SK-N-SH (cell line): Measurements from ENCODE around the gene CFAP100. TPM values are rescaled to one million over a fixed set of nuclear protein-coding genes. Genes with fewer than 3 reads are reported as not detected.

ENCODE experiments used
- CTCF ChIA-PET: fragments of 300-600, 350-600 bp; formaldehyde crosslinking; extraction: SDS; loops from one replicate; lab custom pipeline; 2021; lab: Yijun Ruan, JAX
- POLR2A ChIA-PET: fragments of 350-600 bp; sonication (Branson Sonifier 250); formaldehyde crosslinking; extraction: SDS; loops from one replicate; lab custom pipeline; 2020; ENCODE audit warnings: antibody characterized with exemption, inconsistent platforms; lab: Yijun Ruan, JAX
- DNase-seq: peaks from one replicate; pipeline ENCODE4 v3.0.0; 2012
- H2AFZ ChIP-seq: fragments of 200-600 bp; sonication (generic); 2 replicates; pipeline ENCODE4 v1.8.1; 2016; ENCODE audit warnings: antibody characterized with exemption, mild to moderate bottlenecking, low read depth
- H3F3A ChIP-seq: fragments of 200-600 bp; sonication (generic); replicated peaks from 2 replicates; pipeline ENCODE3; 2016; ENCODE audit warnings: antibody characterized with exemption, mild to moderate bottlenecking; ENCODE audit not compliant: insufficient read depth
- H3K27ac ChIP-seq, 2 experiments: fragments of 200-500 bp in 1 of 2; fragments of 200-600 bp in 1 of 2; sonication (Bioruptor generic) in 1 of 2; sonication (generic), shearing (Covaris generic) in 1 of 2; 2 replicates each; pipeline versions ENCODE4 v1.5.1 to v1.6.1; 2014 to 2016; ENCODE audit warnings: low read depth in 2 of 2, inconsistent platforms in 1 of 2, low read length in 1 of 2, mild to moderate bottlenecking in 1 of 2, mixed read lengths in 1 of 2
- H3K27me3 ChIP-seq: fragments of 200-600 bp; sonication (generic), shearing (Covaris generic); 2 replicates; pipeline ENCODE4 v1.6.1; 2016; ENCODE audit warnings: mixed run types; ENCODE audit not compliant: insufficient read depth
- H3K36me3 ChIP-seq, 2 experiments: fragments of 200-500 bp in 1 of 2; fragments of 200-600 bp in 1 of 2; sonication (Bioruptor generic) in 1 of 2; sonication (generic) in 1 of 2; replicated peaks in 1 of 2; 2 replicates each; pipeline versions ENCODE3 to v1.5.1; 2014 to 2016; ENCODE audit warnings: low read length in 1 of 2, mild to moderate bottlenecking in 1 of 2; ENCODE audit not compliant: insufficient read depth in 2 of 2, control insufficient read depth in 1 of 2
- H3K4me1 ChIP-seq, 2 experiments: fragments of 200-500 bp in 1 of 2; fragments of 200-600 bp in 1 of 2; sonication (Bioruptor generic) in 1 of 2; sonication (generic), shearing (Covaris generic) in 1 of 2; 2 replicates each; pipeline versions ENCODE4 v1.5.1 to v1.6.1; 2014 to 2016; ENCODE audit warnings: low read depth in 1 of 2, low read length in 1 of 2, mixed run types in 1 of 2; ENCODE audit not compliant: insufficient read depth in 2 of 2, control insufficient read depth in 1 of 2
- H3K4me2 ChIP-seq: fragments of 200-600 bp; sonication (generic), shearing (Covaris generic); 2 replicates; pipeline ENCODE4 v1.6.1; 2017; ENCODE audit warnings: mixed run types
- H3K4me3 ChIP-seq, 2 experiments: fragments of 200-500 bp in 1 of 2; fragments of 200-600 bp in 1 of 2; sonication (Bioruptor generic) in 1 of 2; sonication (generic), shearing (Covaris generic) in 1 of 2; 2 replicates each; pipeline versions ENCODE4 v1.5.1 to v1.8.1; 2014 to 2016; ENCODE audit warnings: low read depth in 2 of 2, inconsistent platforms in 1 of 2, low read length in 1 of 2, mild to moderate bottlenecking in 1 of 2, mixed read lengths in 1 of 2, moderate library complexity in 1 of 2
- H3K79me2 ChIP-seq: fragments of 200-600 bp; sonication (generic); 2 replicates; pipeline ENCODE4 v1.8.1; 2017; ENCODE audit warnings: mild to moderate bottlenecking; ENCODE audit not compliant: insufficient read depth
- H3K9ac ChIP-seq: fragments of 200-600 bp; sonication (generic); 2 replicates; pipeline ENCODE4 v1.6.1; 2017; ENCODE audit warnings: mixed run types
- H3K9me2 ChIP-seq: fragments of 200-600 bp; sonication (generic); 2 replicates; pipeline ENCODE4 v1.6.1; 2017; ENCODE audit warnings: mixed run types
- H3K9me3 ChIP-seq: fragments of 200-600 bp; sonication (generic); 2 replicates; pipeline ENCODE4 v1.6.1; 2017; ENCODE audit warnings: mixed run types, mild to moderate bottlenecking, moderate library complexity
- H4K20me1 ChIP-seq: fragments of 200-600 bp; sonication (generic); 2 replicates; pipeline ENCODE4 v1.6.1; 2017; ENCODE audit warnings: mild to moderate bottlenecking, mixed run types; ENCODE audit not compliant: insufficient read depth
- CHD2 ChIP-seq: fragments of 150-350 bp; IDR thresholded peaks from 2 replicates; pipeline ENCODE4 v1.6.1; 2018; ENCODE audit warnings: low read length; ENCODE audit not compliant: partially characterized antibody
- ELF1 ChIP-seq: IDR thresholded peaks from 2 replicates; pipeline ENCODE4 v1.4.0; 2012
- EP300 ChIP-seq, 2 experiments: IDR thresholded peaks; 2 replicates each; pipeline versions ENCODE4 v1.4.0 to v1.6.1; 2012; ENCODE audit warnings: borderline replicate concordance in 1 of 2, low read depth in 1 of 2, low read length in 1 of 2
- EZH2phosphoT487 ChIP-seq: fragments of 200-600 bp; sonication (generic); IDR thresholded peaks from 2 replicates; pipeline ENCODE4 v1.6.1; 2017; ENCODE audit warnings: low read depth, mixed run types, mild to moderate bottlenecking, antibody characterized with exemption, moderate library complexity, borderline replicate concordance
- FOSL2 ChIP-seq: IDR thresholded peaks from 2 replicates; pipeline ENCODE4 v1.4.0; 2012; ENCODE audit warnings: low read depth, mild to moderate bottlenecking, moderate library complexity, borderline replicate concordance
- FOXJ3 ChIP-seq: sonication (generic); formaldehyde crosslinking; IDR thresholded peaks from 2 replicates; pipeline ENCODE4 v1.5.1; 2020; ENCODE audit warnings: mild to moderate bottlenecking, missing genetic modification reagents
- GABPA ChIP-seq: IDR thresholded peaks from 2 replicates; pipeline ENCODE4 v1.4.0; 2012; ENCODE audit warnings: low read depth, mild to moderate bottlenecking
- MAX ChIP-seq: IDR thresholded peaks from 2 replicates; pipeline ENCODE4 v1.4.0; 2012; ENCODE audit warnings: low read depth
- NRF1 ChIP-seq: IDR thresholded peaks from 2 replicates; pipeline ENCODE4 v1.6.1; 2012; ENCODE audit warnings: low read depth, mild to moderate bottlenecking, low read length
- POLR2AphosphoS5 ChIP-seq: IDR thresholded peaks from 2 replicates; pipeline ENCODE4 v1.6.1; 2012; ENCODE audit warnings: low read depth, low read length
- RAD21 ChIP-seq: IDR thresholded peaks from 2 replicates; pipeline ENCODE4 v1.6.1; 2012; ENCODE audit warnings: mild to moderate bottlenecking, low read length
- RCOR1 ChIP-seq: fragments of 150-350 bp; IDR thresholded peaks from 2 replicates; pipeline ENCODE4 v1.6.1; 2017; ENCODE audit warnings: antibody characterized with exemption, low read length
- USF2 ChIP-seq: fragments of 150-350 bp; IDR thresholded peaks from 2 replicates; pipeline ENCODE4 v1.6.1; 2017; ENCODE audit warnings: antibody characterized with exemption, low read length, low read depth, borderline replicate concordance
- YY1 ChIP-seq: IDR thresholded peaks from 2 replicates; pipeline ENCODE4 v1.4.0; 2012; ENCODE audit warnings: low read depth, mild to moderate bottlenecking
- WGBS: methylation state at CpG from one replicate; pipeline ENCODE4 v1.1.6; 2017; ENCODE audit warnings: low lambda C conversion rate; 5-methylcytosine and 5-hydroxymethylcytosine counted together
- polyA plus RNA-seq, 3 experiments: library from polyadenylated mRNA; depleted of rRNA; stranded (reverse); fragments of >200 nt; gene quantifications; 2 replicates each; pipeline ENCODE4 v1.2.3, GENCODE V29; 2012
- TF ChIP-seq, protein P1 (sequence below): IDR thresholded peaks from 2 replicates; pipeline ENCODE4; 2012

The CFAP100 gene
- polyA plus RNA-seq, 1 of the 3 experiments (the other 2 are of a cell fraction) = not detected

DNA sequence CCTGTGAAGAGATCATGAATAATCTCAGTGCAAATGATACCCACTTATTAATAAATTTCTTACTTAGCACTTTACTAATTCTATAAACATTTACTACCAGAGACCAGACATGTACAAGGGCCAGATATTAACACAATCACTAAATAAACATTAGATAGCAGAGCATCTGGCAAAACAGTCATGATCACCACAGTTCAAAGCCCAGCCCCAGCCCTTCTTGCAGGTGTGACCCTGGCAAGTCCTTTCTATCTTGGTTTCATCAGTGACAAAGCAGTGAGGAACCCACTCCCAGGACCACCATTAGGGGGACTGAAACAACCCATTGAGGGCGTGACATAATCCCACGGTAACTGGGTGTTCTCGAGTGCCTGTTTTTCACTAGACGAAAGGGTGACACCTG, 69.4 kb downstream of the CFAP100 start:
- Histone ChIP-seq H4K20me1 (peaks cover 17% of the 10 kb centered on the region; the same call in 1 of the 2 replicates), H3K4me2 (no peak overlapping the region), H3K4me1 (no peaks in the 10 kb centered on the region; a peak in 1 of 4 replicates), H3K4me3 (no peak overlapping the region), H2AFZ (no peak overlapping the region), H3K36me3 (peaks cover 31 to 96% of the 10 kb centered on the region in 2 experiments), H3K79me2 (peaks cover 20% of the 10 kb centered on the region; the same call in 1 of the 2 replicates), H3K9me3 (no peaks in the 10 kb centered on the region), H3K27me3 (no peaks in the 10 kb centered on the region), H3F3A (no peaks in the 10 kb centered on the region), H3K27ac (no peak overlapping the region), H3K9ac (no peak overlapping the region), H3K9me2 (no peaks in the 10 kb centered on the region)
- no peak for DNase-seq
- ChIA-PET POLR2A (no interaction called here), CTCF (interaction anchor here (1.1 to 4.1 kb wide), 3 partner anchors 11 to 22 kb away, joined by 3 to 20 read pairs (median 3); partner anchors contain the start of gene ZXDC)
- 80% methylated on average over 2 of the region's 4 CpGs for WGBS
- TF ChIP-seq USF2 (no peak), FOSL2 (no peak), FOXJ3 (CRISPR knock-in tag) (no peak), GABPA (no peak)
- TF ChIP-seq, protein P1, sequence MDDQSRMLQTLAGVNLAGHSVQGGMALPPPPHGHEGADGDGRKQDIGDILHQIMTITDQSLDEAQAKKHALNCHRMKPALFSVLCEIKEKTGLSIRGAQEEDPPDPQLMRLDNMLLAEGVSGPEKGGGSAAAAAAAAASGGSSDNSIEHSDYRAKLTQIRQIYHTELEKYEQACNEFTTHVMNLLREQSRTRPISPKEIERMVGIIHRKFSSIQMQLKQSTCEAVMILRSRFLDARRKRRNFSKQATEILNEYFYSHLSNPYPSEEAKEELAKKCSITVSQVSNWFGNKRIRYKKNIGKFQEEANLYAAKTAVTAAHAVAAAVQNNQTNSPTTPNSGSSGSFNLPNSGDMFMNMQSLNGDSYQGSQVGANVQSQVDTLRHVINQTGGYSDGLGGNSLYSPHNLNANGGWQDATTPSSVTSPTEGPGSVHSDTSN = no peak

DNA sequence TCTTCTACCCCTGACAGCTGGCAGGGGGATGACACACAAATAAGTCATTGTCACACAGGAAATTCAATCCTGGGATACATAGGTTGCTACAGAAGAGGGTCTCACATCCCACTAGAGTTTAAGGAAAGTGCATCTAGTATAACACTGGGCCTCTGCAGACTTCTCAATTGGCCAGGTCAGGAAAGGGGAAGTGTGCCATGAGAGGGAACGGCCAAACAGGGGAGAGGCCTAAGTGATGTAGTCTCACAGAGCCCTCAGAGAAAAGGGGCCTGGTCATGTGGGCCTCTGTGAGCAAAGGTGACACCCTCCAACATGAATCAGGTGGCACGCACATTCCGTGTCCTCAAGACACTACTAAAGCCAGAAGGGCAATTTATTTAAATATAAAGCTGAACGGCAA, 69.8 kb downstream of the CFAP100 start:
- peaks cover 24% of the 10 kb centered on the region; the same call in 1 of the 2 replicates for H3K79me2 ChIP-seq
- H3K4me3 ChIP-seq = no peak overlapping the region
- H3K9ac ChIP-seq = no peak overlapping the region
- H3K27me3 ChIP-seq = no peaks in the 10 kb centered on the region
- TF ChIP-seq YY1 (no peak), MAX (no peak), EP300 (IDR thresholded peaks at IDR 0.05; ENCODE audit: borderline replicate concordance in 1 of 2, low read depth in 1 of 2, low read length in 1 of 2) (no peak), RAD21 (no peak), NRF1 (no peak), ELF1 (no peak), GABPA (no peak), POLR2AphosphoS5 (no peak), EZH2phosphoT487 (no peak), RCOR1 (no peak), CHD2 (no peak)
- DNase-seq = no peak
- H3K4me1 ChIP-seq = no peaks in the 10 kb centered on the region; a peak in 1 of 4 replicates
- no peaks in the 10 kb centered on the region for H3F3A ChIP-seq
- peaks cover 14% of the 10 kb centered on the region; the same call in 1 of the 2 replicates for H4K20me1 ChIP-seq
- H2AFZ ChIP-seq = no peak overlapping the region
- WGBS = 75% methylated on average over 4 of the region's 4 CpGs
- ChIA-PET POLR2A (no interaction called here), CTCF (interaction anchor here (1.1 to 4.1 kb wide), 2 partner anchors 11 to 13 kb away, joined by 3 to 20 read pairs; partner anchors contain the start of gene ZXDC)
- no peak overlapping the region for H3K4me2 ChIP-seq
- no peak overlapping the region for H3K27ac ChIP-seq
- no peaks in the 10 kb centered on the region for H3K9me3 ChIP-seq
- no peaks in the 10 kb centered on the region for H3K9me2 ChIP-seq
- H3K36me3 ChIP-seq = peaks cover 28 to 96% of the 10 kb centered on the region in 2 experiments
